Measurements from ENCODE around the gene RIMS4.
"Not testable (repeated sequence)": the region's sequence is repeated elsewhere in the genome, so short reads cannot be mapped to it uniquely, and the experiment has no call there.

Gene RIMS4

DNA sequence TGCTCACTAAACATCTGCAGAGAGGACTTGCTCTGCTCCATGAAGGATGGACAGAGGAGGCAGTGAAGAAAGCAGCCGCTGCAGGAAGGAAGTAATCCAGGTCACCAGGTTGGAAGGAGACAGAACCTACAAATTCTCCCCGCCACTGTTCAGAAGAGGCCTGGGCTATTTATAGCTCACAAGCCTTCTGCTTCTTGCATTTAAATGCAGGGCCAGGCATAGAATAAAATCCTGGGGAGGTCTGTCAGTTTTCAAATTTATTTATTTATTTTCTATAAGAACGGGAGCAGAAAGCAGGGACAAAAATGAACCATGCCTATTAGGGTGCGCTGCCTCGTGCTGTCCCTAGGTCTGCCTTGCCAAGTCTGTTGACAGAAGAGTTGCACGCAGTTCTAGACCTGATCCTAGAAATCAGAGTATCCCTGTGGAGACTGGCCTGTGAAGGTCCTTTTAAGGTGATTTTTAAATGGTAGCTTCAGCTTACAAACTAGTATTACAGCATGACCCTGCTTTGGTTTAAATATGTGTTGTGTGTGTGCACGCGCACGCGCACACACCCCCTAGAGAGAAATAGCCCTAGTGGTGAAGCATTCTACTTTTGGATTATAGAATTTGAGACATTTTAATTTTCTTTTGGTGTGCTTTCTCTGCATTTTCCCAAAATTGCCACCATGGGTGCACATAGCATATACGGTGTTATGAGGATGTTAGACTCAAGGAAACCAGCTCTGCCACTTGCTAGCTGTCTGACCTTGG lies 19.5 kb downstream of the RIMS4 start:
- DNase-seq: no peak

GRCh38 chr20:44788706-44789456 lies 21.5 kb downstream of the RIMS4 start:
- DNase-seq: no peak

DNA sequence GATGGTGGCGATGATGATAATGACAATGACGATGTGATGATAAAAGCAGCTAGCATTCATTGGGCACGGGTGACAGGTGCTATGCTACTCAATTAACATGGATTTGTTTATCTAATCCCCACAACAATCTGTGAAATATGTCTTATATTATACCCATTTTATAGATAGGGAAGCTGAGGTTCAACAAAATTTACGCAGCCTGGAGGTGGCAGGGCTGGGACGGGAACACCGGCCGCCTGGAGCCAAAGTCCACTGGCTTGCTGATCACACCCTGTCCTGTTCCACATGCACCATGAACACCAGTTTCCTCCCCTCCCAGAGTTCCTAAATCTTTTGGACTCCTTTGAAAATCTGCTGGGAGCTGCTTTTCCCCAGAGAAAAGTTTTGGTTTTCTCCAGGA lies 23.0 kb downstream of the RIMS4 start:
- no peak for DNase-seq

DNA sequence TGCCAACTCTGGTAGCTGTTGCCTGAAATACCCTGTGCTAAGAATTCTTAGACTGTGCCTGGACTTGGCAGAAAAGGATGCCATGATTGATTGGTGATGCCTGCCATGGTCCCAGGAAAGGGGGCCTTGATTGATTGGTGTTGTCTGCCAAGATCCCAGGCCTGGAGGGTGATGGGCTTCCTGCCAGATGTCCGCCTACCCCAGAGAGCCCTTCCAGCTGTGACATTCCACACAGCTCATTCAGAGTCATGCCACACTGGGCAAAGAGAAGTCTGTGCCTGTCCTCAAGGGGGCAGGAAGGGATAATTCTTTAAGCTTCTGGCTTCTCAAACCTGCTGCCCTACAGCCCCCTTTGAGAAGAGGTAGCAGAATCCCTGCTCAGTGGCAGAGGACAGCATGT lies 24.6 kb downstream of the RIMS4 start:
- DNase-seq: no peak

DNA sequence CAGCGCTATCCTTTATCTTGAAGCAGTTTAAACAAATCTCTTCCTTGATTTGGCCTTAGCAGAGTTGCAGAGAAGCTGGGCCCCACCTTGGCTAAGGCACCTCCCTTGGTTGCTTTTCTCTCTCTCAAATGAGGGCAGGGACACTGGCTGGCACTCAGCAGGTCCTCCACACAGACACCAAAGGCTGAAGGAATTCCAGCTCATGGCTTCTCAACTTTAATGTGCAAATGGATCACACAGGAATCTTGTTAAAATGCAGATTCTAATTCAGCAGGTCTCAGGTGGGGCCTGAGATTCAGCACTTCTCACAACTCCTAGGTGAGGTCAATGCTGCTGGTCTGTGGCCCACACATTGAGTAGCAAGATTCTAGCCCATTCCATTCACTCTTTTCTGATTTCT lies 25.7 kb downstream of the RIMS4 start:
- no peak for DNase-seq

- DNase-seq: no peak
These were observed 28.6 kb downstream of the RIMS4 start for GRCh38 chr20:44781791-44782190.

GRCh38 chr20:44781118-44781517 lies 29.2 kb downstream of the RIMS4 start:
- no peak for DNase-seq

- peak; percentile 13 for DNase-seq
These were observed 30.1 kb downstream of the RIMS4 start for GRCh38 chr20:44780226-44780625.

- no peak for DNase-seq
These were observed 33.4 kb downstream of the RIMS4 start for GRCh38 chr20:44776980-44777379.

DNA sequence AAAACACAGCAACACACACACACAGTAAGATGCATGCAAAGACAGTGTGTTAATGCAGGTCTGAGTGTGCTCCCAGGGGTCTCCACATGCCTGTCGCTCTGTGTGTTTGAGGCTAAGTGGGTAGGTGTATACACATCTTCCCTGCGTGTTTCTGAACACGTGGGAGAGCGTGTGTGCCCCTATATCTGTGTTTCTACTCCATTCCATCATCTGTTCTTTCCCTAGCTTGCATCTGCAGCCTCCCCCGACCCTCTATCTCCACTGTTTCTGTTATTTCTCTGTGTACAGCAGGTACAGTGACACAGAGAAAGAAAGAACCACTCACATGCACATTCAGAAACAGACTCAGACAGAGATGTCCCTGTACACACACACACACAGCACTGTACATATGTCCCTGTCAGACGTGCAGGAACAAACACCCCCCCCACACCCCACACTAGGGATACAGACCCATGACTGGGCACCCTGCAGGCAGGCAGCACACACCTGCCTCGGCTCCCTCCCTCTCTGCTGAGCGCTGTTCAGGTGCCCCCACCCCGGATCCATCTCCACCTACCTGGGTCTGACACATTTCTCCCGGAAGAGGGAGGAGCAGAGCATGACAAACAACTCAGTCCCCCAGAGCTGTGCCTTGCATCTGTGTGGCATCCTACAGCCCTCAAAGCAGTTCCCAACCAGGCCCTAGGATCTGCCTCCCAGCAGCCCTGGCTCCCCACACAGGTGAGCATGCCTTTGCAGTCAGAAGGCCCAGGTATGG lies 37.1 kb downstream of the RIMS4 start:
- DNase-seq: no peak

- no peak for DNase-seq
These were observed 37.7 kb downstream of the RIMS4 start for GRCh38 chr20:44772636-44773035.

DNA sequence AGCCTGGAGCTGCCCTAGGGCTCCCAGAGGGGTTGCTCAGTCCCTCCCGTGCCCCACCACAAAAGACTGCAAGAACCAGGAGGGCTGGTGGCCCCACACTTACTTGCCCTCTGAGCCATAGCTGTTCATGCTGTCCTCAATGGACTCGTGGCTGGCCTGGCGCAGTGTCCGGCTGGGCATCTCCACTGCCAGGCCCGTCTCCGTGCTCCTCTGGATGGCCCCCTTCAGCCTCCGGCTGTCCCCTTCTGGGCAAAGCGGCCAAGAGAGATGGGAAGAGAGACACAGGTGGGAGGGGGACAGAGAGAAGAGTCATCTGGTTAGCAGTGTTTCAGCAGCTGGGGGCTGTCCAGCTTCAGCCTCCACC lies 39.2 kb downstream of the RIMS4 start:
- no peak for DNase-seq

- DNase-seq: no peak
These were observed 39.7 kb downstream of the RIMS4 start for GRCh38 chr20:44770484-44771171.

GRCh38 chr20:44769481-44769863 lies 40.9 kb downstream of the RIMS4 start:
- DNase-seq: no peak

DNA sequence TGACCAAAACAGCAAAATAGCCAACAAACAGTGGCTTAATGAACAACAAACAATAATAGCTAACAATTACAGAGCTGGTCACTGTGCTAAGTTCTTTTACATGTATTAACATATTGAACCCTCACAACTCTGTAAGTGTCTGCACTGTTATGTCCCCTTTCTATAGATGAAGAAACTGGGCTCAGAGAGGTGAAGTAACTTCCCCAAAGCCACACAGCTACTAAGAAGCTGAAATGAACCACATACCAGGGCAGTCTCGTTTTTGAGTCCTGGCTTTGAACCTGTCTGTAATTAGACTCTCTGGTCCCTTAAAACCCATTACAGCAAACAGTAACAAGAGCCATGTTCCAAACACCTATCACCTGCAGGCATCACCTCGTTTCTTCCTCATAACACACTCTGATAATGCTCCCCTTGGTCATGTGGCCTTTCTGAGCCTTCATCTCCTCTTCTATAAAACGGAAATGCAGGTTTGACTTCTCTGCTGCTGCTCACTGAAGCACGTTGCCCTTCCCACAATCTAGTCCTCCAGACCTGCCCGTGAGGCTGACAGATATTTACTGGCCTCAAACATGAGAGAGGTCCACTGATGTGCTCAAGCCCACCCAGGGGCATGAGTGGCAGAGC lies 41.4 kb downstream of the RIMS4 start:
- no peak for DNase-seq

GRCh38 chr20:44768256-44768655 lies 42.1 kb downstream of the RIMS4 start:
- no peak for DNase-seq

- DNase-seq: no peak
These were observed 44.5 kb downstream of the RIMS4 start for GRCh38 chr20:44765701-44766347.

GRCh38 chr20:44765091-44765490 lies 45.3 kb downstream of the RIMS4 start:
- no peak for DNase-seq

DNA sequence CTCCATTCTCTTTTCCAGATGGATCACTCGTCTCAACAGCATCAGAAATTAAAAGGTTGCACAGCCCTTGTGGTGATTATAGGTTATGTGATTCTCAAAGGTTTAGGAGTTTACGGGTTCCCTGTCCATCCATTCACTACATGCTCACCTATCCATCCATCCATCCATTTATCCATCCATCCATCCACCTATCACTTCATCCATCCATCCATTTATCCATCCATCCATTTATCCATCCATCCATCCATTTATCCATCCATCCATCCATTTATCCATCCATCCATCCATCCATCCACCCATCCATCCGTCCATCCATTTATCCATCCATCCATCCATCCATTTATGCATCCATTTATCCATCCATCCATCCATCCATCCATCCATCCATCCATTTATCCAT lies 46.5 kb downstream of the RIMS4 start:
- not testable (repeated sequence) for DNase-seq

DNA sequence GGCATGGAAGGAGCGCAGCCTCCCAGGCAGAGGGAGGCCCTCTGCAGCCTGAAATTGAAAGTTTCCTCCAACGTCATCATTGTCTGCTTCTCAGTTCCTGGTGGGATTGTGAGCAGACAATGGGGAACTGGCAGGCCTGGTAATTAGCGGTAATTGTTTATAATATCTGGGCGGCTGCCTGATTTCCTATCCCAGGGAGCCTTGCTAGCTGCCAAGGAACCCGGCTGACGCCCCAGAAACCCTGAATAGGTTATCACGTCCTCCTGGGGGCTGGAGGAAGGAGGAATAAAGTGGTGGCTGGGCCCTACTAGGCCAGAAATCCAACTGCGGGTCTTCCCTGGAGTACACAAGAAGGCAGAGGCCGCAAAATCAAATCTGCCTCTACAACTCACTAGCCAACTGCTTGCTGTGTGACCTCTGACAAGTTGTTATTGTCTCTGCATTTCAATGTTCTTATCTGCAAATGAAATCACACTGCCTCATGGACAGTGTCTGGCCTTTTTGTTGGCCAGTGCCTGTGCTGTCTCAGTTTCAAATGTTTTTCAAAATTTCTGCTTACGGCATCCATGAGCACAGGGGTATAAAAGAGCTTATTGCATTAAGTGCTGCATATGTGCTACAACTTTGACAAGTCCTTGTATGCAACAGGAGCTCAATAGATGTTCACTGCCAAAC lies 47.7 kb downstream of the RIMS4 start:
- DNase-seq: no peak

- DNase-seq: no peak
These were observed 48.9 kb downstream of the RIMS4 start for GRCh38 chr20:44761423-44761822.

- DNase-seq: no peak
These were observed 50.8 kb downstream of the RIMS4 start for GRCh38 chr20:44759595-44759994.
